ENCODE measurements around the gene PLXND1.
A peak's percentile ranks its signal among the peaks of the same experiment; 100 is the strongest.
"Not testable (repeated sequence)": the region's sequence is repeated elsewhere in the genome, so short reads cannot be mapped to it uniquely, and the experiment has no call there.

PLXND1 gene, protein sequence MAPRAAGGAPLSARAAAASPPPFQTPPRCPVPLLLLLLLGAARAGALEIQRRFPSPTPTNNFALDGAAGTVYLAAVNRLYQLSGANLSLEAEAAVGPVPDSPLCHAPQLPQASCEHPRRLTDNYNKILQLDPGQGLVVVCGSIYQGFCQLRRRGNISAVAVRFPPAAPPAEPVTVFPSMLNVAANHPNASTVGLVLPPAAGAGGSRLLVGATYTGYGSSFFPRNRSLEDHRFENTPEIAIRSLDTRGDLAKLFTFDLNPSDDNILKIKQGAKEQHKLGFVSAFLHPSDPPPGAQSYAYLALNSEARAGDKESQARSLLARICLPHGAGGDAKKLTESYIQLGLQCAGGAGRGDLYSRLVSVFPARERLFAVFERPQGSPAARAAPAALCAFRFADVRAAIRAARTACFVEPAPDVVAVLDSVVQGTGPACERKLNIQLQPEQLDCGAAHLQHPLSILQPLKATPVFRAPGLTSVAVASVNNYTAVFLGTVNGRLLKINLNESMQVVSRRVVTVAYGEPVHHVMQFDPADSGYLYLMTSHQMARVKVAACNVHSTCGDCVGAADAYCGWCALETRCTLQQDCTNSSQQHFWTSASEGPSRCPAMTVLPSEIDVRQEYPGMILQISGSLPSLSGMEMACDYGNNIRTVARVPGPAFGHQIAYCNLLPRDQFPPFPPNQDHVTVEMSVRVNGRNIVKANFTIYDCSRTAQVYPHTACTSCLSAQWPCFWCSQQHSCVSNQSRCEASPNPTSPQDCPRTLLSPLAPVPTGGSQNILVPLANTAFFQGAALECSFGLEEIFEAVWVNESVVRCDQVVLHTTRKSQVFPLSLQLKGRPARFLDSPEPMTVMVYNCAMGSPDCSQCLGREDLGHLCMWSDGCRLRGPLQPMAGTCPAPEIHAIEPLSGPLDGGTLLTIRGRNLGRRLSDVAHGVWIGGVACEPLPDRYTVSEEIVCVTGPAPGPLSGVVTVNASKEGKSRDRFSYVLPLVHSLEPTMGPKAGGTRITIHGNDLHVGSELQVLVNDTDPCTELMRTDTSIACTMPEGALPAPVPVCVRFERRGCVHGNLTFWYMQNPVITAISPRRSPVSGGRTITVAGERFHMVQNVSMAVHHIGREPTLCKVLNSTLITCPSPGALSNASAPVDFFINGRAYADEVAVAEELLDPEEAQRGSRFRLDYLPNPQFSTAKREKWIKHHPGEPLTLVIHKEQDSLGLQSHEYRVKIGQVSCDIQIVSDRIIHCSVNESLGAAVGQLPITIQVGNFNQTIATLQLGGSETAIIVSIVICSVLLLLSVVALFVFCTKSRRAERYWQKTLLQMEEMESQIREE (N-terminal part only)
- total RNA-seq: 64.1 to 78.9 reads per million in 2 donors

DNA sequence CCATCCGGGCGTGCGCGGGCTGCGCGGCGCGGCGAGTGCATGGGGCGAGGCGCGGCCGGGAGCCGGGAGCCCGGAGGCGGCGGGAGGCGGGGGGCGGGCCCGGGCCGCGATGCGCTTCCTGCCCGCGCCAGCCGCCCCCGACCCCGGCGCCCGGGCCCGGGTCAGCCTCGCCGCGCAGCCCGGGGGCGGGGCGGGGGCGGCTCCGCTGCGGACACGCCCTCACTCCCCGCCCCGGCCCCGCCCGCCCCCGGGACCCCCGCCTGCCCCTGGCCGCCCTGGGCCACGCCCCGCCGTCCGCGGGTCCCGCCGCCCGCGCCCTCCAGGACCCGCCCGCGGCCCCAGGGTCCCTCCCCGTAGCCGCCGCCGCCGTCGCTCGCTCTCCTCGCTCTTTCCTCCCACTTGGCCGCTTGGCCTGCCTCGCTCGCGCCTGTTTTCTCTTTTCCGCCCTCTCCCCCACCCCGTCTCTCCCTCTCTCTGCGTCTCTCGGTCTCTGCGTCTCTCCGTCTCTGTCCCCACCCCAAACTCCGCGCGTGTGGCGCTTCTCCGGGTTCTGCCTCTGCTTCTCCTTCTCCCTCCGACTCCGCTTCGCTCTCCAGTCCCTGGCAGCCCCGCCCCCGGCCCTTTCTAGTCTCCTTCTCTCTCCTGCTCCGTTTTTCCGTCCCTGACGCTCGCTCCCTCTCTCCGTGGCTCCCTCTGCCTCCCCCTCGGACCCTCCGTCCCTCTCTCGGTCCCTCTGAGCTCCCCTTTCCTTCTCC, at the start of gene PLXND1:
PLXND1 (minus strand) TSS at position 41 of the 755 bp plus-strand sequence; CDS start at position 4, 37 bp downstream.
- peak; percentile 44 for DNase-seq

DNA sequence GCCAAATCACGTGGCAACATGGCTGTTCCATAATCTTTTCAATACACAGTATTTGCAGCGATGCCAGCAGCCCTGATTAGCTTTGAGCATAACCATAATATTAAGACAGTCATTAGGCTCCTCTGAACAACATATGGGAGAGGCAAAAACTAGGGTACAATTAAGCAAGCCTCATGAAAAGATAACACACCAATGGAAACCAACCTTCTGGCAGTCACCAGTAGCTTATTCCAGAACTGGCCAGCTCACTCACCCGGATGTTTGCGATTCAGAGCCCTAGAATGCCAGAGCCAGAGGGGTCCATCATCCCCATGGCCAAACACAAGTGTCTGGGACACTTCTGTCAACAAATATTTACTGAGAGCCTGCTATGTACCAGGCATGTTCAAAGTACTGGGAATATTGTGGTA, 48.8 kb upstream of the PLXND1 start:
- no peak for DNase-seq

DNA sequence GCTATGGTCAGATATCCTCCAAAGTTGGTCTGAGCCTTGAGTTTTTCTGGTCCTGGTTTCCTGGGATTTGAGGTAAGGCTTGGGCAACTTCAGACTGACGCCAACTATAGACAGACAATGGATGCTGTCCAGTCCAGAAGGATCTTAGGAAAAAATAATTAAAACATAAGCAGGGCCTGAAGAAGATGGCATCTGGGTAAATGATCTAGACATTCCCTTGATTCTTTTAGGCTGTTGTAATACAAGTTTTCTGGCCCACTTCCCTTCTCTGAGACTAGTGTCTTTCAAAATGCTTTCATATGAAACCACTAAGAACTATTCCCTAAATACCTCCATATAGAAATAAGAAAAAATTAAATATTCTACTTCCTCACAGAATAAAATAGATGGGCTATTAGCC, 47.7 kb upstream of the PLXND1 start:
- DNase-seq: no peak

DNA sequence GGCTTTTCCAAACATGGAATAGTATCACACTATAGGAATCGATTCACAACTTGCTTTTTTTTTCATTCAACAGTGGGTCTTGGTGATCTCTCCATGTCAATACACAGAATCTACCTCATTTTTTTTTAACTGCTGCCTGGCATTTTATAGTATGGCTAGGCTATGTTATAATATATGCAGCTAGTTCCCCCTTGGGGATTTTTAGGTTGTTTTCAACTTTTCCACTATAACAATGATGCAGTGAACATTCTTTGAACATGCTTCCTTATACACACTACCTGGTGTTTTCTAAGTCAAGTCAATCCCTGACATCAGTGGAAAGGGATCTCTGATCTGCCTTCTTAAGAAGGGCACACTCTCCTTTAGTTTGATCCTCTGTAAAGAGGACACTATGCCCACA, 46.5 kb upstream of the PLXND1 start:
- DNase-seq: no peak

DNA sequence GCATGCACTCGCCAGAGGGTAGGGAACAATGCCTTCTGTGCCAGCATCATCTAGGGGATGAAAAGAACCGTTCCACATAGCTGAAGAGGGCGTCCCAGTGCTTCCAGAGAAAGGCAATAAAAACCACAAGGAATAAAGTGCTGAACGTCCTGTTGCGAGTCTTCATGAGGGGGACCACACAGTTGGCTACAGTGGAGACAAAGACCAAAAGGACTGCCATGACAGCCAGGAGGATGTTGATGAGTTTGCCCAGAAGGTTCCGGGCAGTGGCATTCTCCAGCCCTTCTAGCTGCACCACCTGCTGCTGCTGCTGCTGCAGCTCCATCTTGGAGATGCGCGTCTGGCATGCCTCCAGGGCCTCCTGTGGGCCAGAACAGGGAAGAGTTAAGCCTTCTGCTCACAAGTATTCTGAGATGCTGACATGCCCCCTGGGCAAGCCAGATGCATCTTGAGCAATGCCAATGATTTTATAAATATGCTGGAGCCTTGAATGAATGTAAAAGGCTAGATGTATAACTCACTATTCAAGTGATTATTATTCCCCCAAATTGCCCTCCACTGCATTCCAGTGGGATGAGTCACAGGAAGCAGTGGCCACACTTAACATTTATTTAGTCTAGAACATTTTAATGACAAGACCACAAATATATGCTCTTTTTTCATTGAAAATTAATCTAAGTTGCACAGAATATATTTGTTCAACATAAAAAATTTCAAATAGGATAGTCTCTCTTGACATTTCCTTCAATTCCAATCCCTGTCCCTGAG, 45.1 kb upstream of the PLXND1 start:
- DNase-seq: no peak

DNA sequence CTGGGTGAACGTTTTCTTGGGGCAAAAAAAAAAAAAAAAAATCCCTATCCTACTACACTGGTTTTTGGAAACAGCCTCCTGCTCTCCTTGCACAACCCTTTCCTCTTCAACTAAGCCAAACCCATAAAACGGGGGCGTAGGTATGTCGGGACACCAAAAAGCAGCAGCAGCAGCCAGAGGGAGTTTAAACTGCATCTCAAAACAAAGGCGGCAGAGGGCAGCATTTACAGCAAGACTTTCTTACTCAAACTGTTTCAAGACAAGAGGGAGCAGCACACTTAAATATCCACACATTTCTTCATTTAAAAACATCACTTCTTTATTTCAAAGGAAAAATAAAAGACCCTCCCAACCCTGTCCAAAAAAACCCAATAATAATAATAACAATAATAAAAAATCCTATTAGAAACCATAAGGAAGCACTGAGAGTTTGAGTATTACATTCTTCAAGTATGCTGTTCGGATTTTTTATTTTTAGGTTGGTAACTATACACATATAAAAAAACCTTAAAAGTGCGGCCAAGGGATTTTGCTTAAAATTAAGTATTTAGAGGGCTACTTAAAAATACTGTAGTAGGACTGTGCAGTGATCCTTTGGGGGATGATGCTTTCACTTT, 43.9 kb upstream of the PLXND1 start:
- DNase-seq: peak; percentile 30

DNA sequence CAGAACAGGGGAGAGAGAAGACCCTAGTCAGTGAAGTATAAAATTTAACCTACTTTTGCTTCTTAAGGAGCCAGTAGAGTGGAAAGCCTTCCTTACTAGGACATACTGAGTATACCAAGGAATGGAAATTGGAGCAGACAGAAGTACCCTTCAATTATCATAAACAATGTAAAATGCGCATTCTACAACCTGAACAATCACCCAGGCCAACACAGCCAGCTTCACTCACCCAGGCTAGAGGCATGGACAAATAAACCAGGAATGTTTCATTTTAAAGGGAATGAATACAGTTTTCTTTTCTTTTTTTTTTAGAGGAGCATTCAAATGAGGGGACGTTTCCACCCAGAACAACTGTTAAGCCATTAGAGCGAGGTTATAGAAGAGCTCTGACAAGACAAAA, 41.9 kb upstream of the PLXND1 start:
- DNase-seq: no peak

DNA sequence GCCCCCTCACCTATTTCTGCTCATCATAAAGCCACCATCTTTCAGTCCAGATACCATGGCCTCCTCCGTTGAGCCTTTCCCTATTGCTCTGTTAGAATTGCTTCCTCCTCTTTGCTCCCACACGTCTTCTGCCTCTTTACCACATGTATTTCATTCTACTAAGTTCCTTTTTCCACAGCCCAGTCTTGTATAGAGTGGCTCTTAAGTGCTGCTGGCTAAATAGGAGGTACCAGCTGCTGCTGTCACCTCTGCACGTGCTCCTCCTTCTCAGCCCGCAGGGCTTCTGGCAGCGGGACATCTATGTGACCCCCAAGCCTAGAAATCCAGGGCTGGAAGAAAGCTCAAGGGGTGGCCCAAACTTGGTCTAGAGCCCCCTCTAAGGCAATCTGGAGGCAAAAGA, 38.8 kb upstream of the PLXND1 start:
- no peak for DNase-seq

DNA sequence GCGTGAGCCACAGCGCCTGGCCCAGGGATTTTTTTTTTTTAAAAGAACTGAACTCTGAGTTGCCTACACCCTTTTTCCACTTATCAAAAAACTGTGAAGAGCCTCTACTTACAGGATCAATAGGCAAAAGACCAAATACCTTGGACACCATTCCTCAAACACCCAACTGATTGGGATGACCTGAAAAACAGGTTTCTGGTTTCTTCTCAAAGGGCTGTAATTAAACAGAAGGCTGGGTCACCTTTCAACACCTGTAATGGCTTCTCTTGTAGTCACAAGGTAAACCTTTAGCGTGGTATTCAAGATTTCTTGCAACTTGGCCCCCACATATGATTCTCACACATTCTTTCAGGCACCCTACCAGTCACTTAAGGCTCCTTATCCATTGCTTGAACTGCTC, 38.4 kb upstream of the PLXND1 start:
- no peak for DNase-seq

DNA sequence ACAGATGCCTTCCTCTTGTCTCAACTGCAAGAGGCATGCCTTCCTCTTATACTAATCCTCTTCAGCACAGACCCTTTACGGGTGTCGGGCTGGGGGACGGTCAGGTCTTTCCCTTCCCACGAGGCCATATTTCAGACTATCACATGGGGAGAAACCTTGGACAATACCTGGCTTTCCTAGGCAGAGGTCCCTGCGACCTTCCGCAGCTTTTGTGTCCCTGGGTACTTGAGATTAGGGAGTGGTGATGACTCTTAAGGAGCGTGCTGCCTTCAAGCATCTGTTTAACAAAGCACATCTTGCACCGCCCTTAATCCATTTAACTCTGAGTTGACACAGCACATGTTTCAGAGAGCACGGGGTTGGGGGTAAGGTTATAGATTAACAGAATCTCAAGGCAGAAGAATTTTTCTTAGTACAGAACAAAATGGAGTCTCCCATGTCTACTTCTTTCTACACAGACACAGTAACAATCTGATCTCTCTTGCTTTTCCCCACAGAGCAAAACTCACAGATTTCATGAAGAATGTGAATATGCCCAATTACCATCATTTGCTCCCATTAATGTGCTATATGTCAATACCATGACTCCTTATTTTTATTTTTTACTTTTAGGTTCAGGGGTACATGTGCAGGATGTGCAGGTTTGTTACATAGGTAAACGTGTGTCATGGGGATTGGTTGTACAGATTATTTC, 35.2 kb upstream of the PLXND1 start:
- not testable (repeated sequence) for DNase-seq

DNA sequence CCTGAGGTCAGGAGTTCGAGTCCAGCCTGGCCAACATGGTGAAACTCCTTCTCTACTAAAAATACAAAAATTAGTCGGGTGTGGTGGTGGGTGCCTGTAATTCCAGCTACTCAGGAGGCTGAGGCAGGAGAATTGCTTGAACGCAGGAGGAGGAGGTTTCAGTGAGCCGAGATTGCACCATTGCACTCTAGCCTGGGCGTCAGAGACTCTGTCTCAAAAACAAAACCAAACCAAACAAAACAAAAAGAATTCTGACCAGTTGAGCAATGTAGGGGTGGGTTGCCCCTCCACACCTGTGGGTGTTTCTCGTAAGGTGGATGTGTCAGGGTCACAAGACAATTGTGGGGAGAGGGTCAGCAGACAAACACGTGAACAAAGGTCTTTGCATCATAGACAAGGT, 34.5 kb upstream of the PLXND1 start:
- DNase-seq: not testable (repeated sequence)

DNA sequence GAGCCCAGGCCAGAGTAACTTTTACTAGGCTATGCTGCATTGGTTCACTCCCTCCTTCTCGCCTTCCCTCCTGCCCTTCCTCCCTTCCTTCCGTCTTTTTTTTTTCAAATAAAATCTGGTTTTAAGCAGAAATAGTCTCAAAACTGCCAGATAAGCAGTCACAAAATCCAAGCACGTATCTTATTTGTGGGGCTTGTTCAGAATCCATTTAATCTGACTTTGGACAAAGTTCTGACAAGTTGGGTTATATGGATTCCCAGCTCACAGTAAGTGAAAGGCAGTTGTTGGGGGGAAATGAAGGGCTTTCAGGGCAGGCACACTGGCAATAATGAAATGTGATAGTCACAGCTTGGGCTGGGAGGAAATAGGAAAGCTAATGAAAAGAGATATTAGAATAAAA, 32.0 kb upstream of the PLXND1 start:
- no peak for DNase-seq

DNA sequence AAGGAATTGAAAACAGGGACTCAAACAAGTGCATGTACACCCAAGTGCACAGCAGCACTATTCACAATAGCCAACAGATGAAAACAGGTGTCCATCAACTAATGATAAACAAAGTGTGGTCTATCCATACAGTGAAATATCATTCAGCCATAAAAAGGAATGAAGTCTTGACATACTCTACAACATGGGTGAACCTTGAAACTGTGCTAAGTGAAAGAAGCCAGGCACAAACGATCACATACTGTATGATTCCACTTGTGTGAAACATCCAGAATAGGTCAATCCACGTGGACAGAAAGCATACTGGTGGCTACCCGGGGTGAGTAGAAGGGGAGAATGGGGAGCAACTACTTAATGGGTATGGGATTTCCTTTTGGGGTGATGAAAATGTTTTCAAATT, 29.6 kb upstream of the PLXND1 start:
- DNase-seq: no peak

DNA sequence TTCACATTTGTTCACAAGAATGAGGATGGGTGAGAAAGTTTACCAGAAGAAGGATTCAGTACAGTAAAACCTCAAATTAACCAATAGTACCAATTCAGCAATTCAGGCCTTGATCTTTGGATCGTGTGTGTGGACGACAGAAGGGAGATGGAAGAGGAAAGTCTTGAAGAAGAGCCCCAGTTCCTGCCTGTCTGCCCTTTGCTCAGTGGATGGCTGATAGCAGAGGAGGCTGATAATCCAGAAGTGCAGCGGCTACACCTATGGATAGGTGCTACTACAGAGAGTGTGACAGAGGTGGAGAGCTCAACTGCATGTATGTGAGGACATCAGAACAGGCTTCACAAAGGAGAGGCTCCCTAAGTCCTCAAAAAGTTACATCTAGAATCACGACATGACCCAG, 29.2 kb upstream of the PLXND1 start:
- DNase-seq: no peak

DNA sequence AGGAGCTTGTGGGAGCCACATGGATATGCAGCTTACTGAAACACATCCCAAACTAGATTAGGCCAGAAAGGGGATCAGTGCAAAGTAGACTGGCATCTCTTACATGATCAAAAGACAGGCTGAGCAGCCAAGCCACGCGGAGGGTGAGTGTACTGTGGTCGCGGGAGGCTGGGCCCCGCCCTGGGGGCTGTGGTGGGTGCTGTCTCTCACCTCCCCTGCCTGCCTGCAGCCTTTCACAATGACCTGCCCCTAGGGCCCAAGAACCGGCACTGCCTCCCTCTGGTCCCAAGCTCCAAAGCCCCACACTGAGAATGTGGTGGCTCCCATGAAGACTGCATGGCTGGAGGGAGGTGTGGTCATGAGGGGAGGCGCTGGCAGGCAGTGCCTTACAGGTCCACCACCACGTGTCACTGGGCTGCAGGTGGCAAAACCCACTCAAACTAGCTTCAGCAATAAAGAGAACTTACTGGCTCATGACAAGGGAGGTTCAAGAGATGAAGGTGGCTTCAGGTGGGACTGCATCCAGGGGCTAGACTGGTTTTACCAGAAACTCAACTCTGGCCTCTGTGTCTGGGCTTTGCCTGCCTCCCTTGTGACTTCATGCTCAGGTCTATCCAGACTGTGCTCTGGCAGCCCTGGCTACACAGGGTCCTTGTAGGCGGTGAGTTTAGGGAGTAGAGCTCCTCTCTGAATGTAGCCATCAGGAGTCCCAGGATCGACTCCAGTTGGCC, 27.4 kb upstream of the PLXND1 start:
- no peak for DNase-seq

DNA sequence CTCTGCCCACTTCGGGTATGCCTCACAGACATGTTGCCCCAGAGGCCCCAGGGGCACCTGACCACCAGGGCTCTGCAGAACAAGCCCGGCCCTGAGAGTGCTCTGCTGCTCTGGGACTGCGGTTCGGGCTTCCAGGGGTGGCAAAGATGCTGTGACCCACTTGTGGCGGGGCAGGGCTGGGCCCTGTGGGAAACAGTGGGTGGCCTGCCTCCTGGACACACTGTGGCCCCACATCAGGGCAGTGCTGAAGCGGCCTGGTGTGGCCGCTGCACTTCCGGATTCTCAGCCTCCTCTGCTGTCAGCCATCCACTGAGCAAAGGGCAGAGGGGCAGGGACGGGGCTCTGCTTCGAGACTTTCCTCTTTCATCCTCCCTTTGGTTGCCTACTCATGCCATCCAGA, 26.5 kb upstream of the PLXND1 start:
- DNase-seq: no peak

DNA sequence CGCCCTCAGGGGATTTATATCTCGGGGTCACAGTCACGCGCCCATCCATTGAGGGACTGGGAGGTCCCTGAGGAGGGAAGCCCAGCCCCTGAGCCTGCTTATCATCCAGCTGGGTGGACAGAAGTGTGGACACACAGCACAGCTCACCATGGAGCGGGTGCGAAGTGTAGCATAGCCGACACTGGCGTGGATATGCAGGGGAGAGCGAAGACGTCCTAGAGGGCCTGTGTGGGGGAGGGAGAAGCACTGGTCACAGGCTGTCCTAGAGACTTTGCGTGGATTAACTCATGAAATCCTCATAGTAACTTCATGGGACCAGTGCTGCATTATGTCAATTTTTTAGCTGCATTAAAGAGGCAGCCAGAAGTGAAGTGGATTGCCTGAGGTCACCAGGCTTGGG, 26.1 kb upstream of the PLXND1 start:
- no peak for DNase-seq

DNA sequence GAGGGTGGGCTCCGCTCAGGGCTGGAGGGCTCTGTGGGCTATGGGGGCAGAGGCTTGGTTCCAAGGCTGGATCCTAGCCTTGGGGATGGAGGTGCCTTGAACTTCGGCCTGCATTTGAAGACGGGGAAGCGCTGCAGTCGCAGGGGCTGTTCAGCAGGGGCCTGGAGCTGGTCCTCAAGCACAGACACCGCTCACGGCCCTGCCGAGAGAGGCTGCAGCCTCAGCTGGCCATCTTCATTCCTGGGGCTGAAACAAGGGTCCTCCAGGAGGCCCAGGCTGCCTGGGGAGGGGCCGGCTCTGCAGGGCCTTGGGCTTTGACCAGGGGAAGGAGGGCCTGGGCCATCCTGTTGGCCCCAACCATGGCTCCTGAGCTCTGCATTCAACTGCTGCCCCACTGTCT, 25.6 kb upstream of the PLXND1 start:
- no peak for DNase-seq

DNA sequence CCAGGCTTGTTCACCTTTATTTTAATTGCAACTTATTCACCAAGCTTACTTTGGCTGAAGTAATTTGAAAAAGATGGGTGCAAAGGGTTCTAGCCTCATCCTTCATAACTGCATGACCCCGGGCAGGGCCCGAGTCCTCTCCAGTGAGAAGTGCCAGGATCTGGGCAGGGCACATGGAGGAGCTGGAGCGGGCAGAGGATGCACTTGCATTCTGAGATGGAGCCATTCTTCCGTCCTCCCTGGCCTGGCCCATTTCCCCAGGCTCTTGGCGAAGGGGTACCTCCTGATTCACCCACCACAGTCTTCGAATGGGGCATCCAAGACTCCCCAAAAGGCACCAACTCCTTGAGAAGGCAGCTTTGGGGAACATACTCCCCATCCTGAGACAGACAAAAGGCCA, 22.5 kb upstream of the PLXND1 start:
- no peak for DNase-seq

DNA sequence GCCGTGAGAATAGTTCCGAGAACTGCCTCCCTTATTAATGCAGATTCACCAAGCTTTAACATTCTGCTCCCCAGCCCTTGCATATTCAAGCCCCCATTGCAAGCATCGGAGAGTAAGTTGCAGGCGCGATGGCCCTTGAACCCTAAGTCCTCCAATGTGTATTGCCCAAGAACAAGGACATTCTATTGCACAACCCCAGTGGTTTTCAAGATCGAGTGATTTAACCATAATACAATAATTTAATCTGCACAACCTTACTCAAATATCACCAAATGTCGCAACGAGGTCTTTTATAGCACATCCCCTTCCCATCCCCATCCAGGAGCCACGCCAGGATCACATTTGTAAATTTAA, 21.7 kb upstream of the PLXND1 start:
- no peak for DNase-seq

Data from T-helper 9 cell (primary cell).